Heart left ventricle (tissue), 13 donors: ENCODE measurements around the gene CACNA1C.

ENCODE experiments used
- POLR2A ChIP-seq, 2 donors: fragments of 450-650 bp; IDR thresholded peaks; one replicate each; pipeline ENCODE4 v1.6.1; 2017; ENCODE audit warnings: antibody characterized with exemption in 2 of 2, mild to moderate bottlenecking in 2 of 2, moderate library complexity in 2 of 2
- TF ChIP-seq, protein P1 (sequence below), 12 donors: fragments of 200-600 bp; sonication (generic) in 4 of 12; IDR thresholded peaks; one replicate each; pipeline versions ENCODE4 v1.5.0 to v1.8.0; 2018 to 2022; ENCODE audit warnings: antibody characterized with exemption in 12 of 12, mild to moderate bottlenecking in 5 of 12
- donor health status: ischemic (EF 13 %, LVEDD 7.1; RV severe dilation, severe dysfunction).
- donor health status: DM: no; HTN: yes; CAD: no.
- donor health status: DM: no; HTN: no; CAD: no.
- donor health status: ischemic (EF 25% LVEDD 6.9; RV normal size, moderate dysfunction).
- donor health status: ischemic (EF 25% LVEDD 5.7; RV mildly dilated, moderate dysfunction).
- donor health status: ischemic (EF 35%, LVEDD 5.7; RV mildly dilated, moderate dysfunction).
- donor health status: nonischemic (EF 11% LVEDD 7.7; RV severe dilation, severe dysfunction).
- donor health status: DM: yes; HTN: yes; CAD: no.
- donor health status: PGD.
- donor health status: ischemic (EF 29% LVEDD 5.4; RV normal size, mild dysfunction).
- donor health status: nonischemic (EF 23%, LVEDD 6.1; RV moderate dilation, normal function).

DNA sequence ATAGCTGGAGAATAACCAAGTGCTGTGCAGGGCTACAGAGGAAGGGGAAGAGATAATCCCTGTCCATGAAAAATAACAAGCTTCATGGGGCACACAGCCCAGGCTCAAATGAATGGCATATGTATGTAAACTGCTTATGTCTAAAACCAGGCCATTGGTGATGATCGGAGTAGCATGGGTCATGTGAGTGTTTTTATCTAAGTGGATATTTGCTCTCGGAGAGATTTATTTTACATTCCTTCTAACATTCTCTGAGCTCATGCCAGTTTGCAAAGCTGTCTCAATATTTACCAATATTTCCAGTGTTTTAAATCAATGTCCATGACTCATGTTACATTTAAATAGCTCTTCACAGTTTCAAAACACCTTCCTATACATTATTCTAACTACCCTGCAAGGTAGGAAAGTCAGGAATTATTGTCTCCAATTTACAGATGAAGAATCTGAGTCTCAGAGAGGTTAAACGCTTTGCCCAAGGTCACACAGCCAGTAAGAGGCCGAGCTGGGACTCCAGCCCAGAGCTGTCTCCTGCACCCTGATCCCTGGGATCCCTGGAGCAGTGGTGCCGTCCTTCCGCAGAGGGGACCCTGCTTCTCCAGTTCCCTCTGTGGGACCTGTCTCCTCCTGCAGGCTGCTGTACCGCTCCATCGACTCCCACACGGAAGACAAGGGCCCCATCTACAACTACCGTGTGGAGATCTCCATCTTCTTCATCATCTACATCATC, 555.3 kb downstream of the CACNA1C start:
- TF ChIP-seq, protein P1, sequence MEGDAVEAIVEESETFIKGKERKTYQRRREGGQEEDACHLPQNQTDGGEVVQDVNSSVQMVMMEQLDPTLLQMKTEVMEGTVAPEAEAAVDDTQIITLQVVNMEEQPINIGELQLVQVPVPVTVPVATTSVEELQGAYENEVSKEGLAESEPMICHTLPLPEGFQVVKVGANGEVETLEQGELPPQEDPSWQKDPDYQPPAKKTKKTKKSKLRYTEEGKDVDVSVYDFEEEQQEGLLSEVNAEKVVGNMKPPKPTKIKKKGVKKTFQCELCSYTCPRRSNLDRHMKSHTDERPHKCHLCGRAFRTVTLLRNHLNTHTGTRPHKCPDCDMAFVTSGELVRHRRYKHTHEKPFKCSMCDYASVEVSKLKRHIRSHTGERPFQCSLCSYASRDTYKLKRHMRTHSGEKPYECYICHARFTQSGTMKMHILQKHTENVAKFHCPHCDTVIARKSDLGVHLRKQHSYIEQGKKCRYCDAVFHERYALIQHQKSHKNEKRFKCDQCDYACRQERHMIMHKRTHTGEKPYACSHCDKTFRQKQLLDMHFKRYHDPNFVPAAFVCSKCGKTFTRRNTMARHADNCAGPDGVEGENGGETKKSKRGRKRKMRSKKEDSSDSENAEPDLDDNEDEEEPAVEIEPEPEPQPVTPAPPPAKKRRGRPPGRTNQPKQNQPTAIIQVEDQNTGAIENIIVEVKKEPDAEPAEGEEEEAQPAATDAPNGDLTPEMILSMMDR (IDR thresholded peaks at IDR 0.05): no peak
- no peak for TF ChIP-seq POLR2A (IDR thresholded peaks at IDR 0.05)
